Peyer's patch (tissue), 4 donors: ENCODE results near the gene CBR1.

Source experiments
- CTCF ChIP-seq, 6 experiments: fragments of 450-650 bp in 4 of 6; fragments of 200-600 bp in 2 of 6; sonication (generic) in 1 of 6; IDR thresholded peaks; one replicate each; pipeline ENCODE4 v1.5.1; 2017 to 2019; ENCODE audit warnings: antibody characterized with exemption in 6 of 6, mild to moderate bottlenecking in 3 of 6, moderate library complexity in 1 of 6
- POLR2A ChIP-seq, 2 donors: fragments of 450-650 bp; IDR thresholded peaks; one replicate each; pipeline ENCODE4 v1.5.1; 2017; ENCODE audit warnings: antibody characterized with exemption in 2 of 2, mild to moderate bottlenecking in 2 of 2, moderate library complexity in 2 of 2

- TF ChIP-seq CTCF (IDR thresholded peaks at IDR 0.05) (no peak), POLR2A (IDR thresholded peaks at IDR 0.05) (no peak)
These were observed 27.9 kb upstream of the CBR1 start for GRCh38 chr21:36041910-36042309.
